Fibroblast of skin of back (primary cell): Measurements from ENCODE around the gene TMED10.
"Not testable (repeated sequence)": the region's sequence is repeated elsewhere in the genome, so short reads cannot be mapped to it uniquely, and the experiment has no call there.

Experiments
- DNase-seq: peaks from one replicate; pipeline ENCODE4 v3.0.0-alpha.2; 2013

Gene TMED10

DNA sequence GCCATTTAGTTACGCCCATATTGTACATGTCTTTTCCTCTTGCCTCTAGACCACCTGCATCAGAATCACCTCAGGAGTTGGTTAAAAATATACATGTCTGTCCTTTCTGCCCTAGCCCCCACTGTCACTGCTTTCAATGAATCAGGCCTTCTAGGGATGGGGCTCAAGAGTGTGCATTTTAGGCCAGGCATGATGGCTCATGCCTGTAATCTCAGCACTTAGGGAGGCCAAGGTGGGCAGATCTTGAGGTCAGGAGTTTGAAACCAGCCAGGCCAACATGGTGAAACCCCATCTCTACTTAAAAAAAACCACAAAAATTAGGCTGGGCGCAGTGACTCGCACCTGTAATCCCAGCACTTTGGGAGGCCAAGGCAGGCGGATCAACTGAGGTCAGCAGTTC lies 13.6 kb upstream of the TMED10 start:
- DNase-seq, result no peak

DNA sequence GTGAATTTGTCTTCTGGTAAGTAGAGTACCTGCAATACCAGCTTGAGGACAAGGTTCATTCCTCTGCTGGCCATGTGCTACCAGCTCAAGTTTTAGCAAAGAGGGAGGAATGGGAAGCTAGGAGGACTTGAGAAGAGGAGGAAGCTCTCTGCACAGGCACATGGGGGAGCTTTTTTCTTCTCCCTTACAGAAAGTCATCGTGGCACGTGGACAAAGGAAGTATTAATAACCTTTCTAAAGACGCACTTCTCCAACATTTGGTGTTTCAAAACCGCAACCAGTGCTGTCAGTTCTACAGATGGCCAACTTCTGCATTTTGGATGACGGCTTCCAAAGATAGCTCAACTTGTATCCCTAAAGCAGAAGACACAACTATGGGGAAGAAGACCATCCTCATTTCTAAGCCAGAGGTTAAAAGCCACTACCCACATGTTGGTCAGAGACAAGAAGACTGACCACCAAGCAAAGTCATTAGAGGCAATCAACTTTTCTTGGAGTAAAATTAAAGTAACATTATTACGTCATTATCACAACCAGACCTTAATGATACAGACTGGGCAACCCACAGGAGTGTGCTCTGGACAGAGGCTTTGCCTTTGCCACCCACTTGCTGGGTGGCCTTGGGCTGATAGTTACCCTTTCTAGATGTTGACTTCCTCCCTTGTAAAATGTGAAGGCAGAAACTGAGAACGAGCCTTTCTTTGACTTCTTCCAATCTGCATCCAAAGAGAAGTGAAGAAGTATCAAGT lies 12.3 kb upstream of the TMED10 start:
- no peak for DNase-seq

DNA sequence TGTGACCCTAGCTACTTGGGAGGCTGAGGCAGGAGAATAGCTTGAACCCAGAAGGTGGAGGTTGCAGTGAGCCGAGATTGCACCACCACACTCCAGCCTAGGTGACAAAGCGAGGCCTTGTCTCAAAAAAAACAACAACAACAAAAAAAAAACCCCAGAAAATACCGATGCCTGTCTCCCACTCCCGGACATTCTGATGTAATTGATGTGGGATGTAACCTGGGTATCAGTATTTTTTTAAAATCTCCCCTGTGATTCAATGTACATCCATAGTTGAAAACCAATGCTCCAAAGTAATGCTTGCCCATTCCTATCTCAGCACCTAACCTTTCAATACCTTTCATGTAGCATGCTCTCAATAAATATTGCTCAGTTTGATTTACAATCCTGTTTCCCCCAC lies 11.7 kb upstream of the TMED10 start:
- DNase-seq, result no peak

DNA sequence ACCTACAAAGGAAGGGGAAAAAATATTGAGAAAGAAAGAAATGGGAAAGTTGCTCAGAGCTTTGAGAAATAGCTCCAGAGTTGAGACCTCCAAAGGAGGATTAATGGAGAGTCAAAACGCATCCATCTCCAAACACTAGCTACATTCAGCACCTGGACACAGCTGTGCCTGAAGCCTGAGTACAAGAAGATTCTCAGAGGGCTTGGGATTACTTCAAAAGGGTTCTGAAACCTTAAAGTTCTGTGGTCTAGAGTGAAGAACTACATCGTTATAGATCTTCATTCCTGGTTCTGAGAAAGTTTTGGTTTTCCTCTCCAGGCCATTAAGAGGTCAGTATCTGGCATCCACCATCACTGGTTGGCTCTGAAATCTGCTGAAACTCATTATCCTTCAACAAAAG lies 10.5 kb upstream of the TMED10 start:
- no peak for DNase-seq

DNA sequence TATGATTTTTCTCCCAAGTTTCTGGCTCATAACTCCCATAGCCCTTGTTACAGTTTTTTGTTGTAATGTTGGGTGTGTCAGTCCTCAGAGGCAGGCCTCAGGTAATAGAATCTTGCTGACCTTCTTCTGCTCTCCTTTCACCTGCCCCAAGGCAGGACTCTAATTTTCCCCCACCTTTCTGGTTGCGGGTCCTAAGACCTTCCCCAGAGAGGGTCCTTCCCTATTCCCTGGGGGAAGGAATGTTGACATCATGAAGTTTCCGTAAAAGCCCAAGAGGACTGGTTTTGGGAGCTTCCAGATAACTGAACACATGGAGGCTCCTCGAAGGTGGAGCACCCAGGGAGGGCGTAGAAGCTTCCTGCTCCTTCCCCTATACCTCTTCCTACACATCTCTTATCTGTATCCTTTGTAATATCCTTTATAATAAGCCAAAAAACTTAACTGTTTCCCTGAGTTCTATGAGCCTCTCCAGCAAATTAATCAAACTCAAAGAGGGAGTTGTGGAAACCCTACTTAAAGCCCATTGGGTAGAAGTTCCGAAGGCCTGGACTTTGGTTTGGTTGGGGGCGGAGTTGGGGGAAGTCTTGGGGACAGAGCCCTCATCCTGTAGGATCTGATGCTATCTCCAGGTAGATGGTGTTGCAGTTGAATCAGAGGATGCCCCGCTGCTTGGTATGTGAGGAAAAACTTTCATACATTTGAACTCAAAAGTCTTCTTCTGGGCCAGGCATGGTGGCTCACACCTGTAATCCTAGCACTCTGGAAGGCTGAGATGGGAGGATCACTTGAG lies 9.0 kb upstream of the TMED10 start:
- no peak for DNase-seq

DNA sequence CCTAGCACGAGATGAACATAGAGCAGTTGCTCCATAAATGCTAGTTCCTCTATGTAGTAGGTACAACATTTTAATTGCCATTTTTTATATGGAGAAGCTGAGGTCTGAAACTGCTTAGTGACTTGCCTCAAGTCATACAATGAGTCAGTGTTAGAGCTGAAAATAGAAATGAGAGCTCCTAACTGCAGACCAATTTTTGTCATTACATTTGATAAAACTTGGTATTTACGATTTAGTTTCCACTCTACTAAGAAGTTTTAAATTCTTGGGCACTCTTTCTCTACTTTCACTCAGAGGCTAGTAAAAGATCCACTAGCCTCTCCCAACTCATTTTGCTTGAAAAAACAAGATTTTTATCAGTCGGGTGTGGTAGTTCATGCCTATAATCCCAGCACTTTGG lies 8.1 kb upstream of the TMED10 start:
- peak; percentile 65 for DNase-seq

DNA sequence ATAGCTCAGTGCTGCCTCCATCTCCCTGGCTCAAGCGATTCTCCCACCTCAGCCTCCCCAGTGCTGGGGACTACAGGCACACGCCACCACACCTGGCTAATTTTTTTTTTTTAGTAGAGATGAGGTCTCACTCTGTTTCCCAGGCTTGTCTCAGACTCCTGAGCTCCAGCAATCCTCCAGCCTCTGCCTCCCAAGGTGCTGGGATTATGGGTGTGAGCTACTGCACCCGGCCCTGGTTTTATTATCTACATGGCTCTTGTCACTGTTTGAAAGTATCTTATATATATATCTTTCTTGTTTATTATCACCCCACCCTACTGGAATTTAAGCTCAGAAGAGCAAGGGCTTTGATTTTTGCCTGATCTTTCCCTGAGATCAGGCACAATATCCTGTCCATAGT lies 7.6 kb upstream of the TMED10 start:
- DNase-seq, result no peak

DNA sequence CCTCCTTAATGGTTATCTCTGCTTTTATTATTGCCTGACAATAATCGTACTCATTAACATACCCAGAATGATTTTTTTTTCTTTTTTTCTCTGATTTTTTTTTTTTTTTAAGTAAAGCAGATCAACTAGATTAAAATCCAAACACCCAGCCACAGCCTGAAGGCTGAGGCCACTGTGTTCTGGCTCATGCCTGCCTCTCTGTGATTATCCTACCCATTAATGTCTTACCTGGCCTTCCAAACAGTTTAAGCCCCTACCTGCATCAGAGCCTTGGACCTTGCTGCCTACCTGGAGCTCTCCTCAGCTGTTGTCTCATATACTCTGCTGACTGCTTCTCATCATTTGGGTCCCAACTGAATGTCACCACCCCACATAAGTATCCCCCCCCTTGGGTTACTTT lies 6.8 kb upstream of the TMED10 start:
- DNase-seq, result no peak

DNA sequence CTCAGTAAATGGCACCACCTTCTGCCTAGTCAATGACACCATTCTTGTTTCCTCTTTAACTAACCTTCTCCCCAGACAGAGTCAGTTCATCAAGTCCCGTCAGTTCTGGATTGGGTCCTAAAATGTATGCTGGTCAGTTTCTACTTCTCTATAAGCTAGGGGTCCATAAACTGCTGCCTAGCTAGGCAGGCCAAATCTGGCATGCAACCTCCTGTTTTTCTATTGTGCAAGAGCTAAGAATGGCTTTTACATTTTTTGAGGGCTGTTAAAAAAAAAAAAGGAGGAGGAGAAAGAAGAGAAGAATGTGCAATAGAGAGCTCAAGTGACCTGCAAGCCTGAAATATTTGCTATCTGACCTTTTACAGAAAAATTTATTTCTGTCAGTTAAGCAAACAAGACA lies 6.4 kb upstream of the TMED10 start:
- DNase-seq, result peak; percentile 81

DNA sequence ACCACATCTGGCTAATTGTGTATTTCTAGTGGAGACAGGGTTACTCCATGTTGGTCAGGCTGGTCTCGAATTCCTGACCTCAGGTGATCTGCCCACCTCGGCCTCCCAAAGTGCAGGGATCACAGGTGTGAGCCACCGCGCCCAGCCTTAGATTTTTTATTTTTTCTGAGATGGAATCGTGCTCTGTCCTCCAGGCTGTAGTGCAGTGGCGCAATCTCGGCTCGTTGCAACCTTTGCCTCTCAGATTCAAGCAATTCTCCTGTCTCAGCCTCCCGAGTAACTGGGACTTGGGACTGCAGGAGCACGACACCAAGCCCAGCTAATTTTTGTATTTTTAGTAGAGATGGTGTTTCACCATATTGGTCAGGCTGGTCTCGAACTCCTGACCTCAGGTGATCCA lies 5.8 kb upstream of the TMED10 start:
- DNase-seq, result not testable (repeated sequence)

DNA sequence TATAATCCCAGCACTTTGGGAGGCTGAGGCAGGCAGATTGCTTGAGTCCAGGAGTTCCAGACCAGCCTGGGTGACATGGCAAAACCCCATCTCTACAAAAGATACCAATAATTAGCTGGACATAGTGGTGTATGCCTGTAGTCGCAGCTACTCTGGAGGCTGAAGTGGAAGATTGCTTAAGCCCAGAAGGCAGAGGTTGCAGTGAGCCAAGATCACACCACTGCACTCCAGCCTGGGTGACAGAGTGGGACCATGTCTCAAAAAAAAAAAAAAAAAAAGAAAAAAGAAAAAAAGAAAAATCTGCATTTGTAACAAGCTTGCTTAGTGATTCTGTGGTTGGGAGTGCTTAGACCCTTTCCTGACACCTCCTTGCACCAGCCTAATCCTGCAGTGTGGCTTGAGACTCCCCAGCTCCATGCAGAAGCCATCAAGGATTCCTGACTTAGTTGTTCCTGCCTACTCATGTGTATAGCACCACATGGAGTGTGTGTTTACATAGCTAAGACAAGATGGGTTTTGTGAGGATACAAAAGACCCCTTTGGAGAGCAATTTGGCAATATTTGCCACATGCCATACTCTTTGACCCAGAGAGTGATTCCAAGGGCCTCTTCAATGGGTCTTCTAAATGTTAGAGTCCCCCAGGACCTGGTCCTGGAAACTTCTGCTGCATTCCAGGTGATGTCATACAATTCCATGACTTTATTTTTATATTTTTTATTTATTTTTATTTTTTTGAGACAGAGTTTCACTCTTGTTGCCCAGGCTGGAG lies 5.1 kb upstream of the TMED10 start:
- DNase-seq, result peak; percentile 11

DNA sequence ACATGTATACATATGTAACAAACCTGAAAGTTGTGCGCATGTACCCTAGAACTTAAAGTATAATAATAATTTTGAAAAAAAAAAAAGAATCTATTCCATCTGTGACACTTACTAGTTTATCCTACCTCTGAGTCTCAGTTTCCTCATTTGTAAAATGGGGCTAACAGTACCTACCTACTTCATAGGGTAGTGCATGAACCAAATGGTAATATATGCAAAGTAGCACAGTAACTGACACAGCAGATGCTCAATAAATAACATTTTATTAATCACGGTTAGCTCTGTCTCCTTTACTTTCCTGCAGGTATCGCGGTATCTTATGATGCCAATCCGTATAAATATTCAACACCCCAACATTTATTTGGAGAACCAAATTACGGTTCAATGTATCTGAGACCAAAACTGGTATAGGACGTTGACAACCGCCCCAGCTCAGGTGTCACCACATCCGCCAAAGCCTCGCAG lies 703 bp downstream of the TMED10 start:
- DNase-seq, result no peak

DNA sequence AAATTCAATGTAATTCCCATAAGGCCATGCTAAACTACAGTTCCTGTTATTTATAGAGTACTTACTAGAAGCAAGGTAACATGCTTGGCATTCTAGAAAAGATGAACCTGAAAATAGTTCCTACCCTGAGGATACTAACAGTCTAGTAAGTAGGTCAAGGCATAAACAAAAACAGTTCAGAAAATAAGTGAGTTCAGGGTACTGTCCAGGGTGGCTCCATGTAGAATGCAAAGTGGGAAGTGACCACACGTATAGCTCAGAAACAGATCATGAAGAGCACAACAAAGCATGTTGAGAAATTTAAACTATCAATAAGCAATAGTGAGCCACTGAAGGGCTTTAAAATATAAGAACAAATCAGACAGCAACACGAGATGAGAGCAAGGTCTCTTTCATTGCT lies 2.3 kb downstream of the TMED10 start:
- DNase-seq, result no peak

DNA sequence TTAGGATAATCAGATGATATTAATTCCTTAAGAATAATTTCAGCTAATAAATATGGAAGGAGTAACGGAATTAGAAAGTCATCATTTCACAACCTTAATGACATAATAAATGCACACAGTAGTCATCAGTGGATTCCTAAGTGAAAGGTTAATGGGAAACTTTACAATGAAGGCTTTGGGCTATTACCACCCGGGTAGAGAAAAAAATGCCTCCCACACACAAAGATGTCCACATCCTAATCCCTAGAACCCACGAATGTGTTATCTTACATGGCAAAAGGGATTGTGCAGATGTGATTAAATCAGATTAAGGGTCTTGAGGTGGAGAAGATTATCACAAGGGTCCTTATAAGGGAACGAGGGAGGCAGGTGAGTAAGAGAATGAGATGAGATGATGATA lies 5.6 kb downstream of the TMED10 start:
- no peak for DNase-seq

DNA sequence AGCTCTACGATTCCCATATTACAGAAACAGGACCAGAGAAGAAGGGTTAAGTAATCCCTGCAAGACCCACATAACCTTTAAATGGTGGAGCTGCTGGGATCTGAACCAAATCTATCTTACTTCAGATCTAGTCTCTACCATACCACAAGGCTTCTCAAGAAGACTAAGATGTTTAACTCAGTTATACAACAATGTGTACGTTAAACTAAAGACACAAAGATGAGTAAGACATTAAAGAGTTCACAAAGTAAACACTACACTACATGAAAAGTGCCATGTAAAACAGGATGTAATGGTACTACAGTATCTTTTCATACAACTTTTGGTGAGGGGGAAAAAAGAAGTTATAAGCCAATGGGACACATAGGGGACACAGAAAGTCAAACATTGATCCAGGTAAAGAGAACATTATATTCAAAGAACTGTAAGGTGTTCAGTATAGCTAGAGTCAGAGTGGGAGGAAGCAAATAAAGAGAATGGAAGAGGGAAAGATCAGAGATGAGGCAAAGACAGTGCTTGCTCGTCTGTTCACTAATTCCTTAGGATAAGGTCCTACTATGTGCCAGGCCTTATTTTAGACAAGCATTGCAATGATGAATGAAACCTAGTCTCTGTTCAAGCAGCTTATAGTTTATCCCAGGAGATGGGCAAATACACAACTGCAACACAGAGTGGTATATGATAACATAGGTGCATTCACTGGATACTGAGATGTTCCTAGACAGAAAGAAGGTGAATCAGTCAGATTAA lies 7.7 kb downstream of the TMED10 start:
- peak; percentile 21 for DNase-seq

DNA sequence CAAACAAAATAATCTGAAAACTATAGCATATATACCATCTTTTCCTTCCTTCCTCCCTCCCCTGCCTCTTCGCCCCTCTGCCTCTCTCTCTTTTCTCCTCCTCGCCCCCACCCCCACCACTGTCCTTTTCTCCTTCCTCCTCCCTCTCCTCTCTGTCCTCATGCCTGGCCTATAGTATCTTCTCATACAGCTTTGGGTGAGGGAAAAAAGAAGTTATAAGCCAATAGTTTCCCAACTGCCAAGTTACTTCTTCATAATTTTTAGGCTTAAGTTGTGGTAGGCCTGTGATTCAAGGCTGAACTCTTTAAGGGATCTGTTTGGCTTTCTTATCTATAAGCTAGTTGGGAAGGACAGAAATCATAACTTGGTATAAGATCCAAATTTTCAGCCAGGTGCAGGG lies 9.1 kb downstream of the TMED10 start:
- DNase-seq, result no peak

DNA sequence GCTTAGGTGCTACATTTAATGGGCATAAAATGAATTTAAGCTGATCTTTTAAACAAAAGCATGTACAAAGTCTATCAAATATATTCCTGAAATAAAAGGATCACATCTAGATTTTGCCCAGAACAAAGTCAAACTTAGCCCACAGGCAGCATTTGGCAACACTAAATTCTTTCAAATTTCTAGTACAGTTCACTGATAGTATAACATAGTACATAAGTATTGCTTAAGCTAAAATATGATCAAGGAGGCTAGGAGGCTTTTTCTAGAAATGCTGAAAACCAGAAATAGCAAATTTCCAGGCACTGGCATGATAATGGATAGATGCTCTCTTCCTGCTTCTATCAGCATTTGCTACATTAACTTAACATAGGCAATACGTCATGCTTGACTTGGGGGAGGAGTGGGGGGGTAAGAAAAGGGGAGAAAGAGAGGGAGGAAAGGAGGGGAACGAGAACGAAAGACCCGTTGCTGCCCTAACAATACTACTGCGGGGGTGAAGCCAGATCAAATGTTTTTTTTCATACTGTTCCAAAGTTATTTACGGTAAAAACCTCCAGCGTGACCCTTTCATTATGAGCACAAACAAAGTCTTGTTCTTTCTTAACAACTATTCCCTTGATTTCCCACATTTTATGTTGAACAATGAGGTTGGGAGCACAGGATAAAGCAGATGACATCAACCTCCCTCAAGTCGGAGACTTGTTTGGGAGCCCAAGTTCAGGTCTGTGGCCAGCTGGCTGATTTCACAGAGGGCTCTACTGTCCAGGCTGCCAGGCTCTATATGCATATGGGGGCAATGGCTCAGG lies 10.6 kb downstream of the TMED10 start:
- no peak for DNase-seq

DNA sequence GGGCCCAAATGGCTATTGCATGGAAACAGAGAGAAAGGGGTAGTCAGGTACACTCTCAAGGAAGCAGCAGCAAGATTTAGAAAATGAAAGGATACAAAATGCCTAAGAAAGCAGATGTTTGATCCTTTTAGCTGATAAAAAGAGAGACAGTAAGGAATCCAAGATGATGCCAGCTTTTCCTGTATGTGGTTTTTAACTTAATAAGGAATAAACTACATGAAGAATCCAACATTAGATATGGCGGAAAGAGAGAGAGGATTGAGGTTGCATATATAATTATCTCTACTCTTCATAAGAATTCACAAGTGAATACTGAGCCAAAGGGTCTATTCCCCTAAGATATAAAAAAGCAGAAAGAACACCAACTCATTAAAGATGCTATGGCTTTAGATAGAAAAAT lies 11.6 kb downstream of the TMED10 start:
- no peak for DNase-seq

DNA sequence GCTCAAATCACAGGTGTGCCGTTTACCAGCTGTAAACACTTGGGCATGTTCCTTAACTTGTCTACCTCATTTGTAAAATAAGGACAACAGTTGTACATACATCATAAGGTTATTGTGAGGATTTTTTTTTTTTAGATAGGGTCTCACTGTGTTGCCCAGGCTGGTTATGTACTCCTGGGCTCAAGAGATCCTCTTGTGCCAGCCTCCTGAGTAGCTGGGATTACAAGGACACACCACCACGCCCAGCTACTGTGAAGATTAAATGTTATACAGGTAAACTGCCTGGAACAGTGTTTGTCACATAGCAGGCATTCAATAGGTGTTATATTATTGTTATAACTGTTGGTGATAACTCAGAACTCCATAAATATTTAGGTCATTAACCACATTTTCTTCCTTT lies 12.7 kb downstream of the TMED10 start:
- no peak for DNase-seq

DNA sequence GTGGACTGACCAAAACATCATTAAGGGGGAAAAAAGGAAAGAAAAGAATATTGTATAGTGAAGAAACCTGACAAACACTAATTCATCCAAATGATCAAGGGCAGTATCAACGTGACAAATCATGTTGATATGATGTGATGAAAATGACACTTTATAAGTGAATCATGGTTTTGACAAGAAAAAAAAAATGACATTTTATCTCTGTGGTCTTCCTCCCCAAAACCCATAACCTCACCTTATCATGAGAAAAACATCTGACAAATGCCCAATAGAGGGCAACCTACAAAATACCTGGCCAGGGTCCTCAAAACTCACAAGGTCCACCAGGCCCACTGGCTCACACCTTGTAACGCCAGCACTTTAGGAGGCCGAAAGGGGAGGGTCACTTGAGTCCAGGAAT lies 13.8 kb downstream of the TMED10 start:
- DNase-seq, result no peak

DNA sequence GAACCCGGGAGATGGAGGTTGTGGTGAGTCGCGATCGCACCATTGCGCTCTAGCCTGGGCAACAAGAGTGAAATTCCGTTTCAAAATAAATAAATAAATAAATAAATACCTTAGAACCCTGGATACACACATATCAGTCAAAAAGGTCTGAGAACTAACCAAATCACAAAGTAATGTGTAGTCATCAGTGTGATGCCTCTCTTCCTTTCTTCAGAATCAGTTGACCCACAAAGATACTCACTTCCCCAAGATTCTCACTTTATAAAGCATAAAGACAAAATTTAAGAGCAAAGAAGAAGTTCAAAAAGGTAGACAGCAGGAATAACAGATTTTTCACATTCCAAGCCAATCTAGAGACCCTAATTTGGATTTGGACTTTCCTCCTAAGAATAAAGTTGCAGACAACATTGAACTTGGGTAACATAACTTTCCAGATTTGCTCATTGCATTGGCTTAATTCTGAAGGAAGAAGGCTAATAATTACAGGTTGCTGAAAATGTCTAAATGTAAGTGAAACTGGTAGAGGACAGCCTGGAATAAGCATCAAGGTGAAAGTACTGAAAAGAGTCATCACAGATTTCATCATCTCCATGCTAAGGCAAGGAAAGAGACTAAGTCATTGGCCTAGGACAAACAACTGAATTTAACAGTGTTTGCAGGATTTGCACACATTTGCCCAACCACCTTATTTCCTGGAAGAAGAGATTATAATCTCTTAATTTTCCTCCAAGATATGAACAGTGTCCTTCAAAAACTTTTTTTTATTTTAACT lies 17.4 kb downstream of the TMED10 start:
- no peak for DNase-seq
